ENCODE data around the gene TMEM235. TPM values are rescaled to one million over a fixed set of nuclear protein-coding genes. Genes with fewer than 3 reads are reported as not detected.

Gene TMEM235
- polyA plus RNA-seq, 2 donors: not detected

DNA sequence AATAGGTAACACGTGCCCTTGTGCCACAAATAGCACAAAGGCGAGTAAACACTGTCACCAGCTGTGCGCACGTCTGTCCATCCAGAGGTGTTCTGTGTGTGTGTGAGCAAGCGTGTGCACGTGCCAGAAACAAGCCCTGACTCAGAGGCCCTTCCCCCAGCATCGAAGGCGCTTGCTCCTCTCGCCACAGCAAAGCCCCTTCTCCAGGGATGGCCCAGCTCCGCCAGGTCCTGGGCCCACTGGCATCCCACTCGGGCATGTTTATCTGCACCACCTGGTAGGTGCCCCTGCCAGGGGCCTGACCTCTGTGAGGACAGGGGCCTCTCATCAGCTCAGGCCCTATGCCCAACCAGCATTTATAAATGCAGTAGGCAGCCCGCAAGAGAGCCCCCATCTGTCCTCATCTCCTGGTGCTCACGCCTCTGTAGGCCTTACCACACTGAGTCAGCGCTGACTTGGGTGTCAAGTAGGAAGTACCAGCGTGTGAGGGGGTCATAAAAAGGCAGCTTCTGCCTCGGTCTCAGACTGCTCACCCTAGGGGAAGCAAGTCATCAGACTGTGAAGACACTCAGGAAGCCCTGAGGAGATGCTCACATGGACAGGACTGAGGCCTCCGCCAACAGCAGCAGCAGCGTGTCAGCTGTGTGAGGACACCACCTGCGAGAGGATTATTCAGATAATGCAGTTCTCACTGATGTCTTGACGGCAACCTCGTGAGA lies 10.8 kb downstream of the TMEM235 start:
- H3K27ac ChIP-seq (ENCODE audit: low read depth in 2 of 2, low read length in 1 of 2): no peak overlapping the region
- no peaks in the 10 kb centered on the region for H3K36me3 ChIP-seq (ENCODE audit: control insufficient read depth in 2 of 2, insufficient read depth in 2 of 2, low read length in 1 of 2)
- WGBS, 2 donors: 75 to 77% methylated on average over 21 of the region's 21 CpGs

DNA sequence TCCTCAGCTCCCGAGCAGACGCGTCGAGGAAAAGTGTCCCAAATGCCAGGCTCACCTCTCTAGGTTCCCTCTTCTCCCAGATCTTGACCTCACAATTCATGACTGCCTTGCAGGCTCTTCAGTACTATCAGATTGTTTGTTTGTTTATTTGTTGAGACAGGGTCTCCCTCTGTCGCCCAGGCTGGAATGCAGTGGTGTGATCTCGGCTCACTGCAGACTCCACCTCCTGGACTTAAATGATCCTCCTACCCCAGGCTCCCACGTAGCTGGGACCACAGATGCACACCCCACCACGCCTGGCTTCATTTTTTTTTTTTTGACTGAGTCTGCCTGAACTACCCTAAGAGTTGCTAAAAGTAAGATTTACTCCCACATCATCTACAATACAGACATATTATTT lies 15.9 kb downstream of the TMEM235 start:
- H3K36me3 ChIP-seq (ENCODE audit: control insufficient read depth in 2 of 2, insufficient read depth in 2 of 2, low read length in 1 of 2): no peaks in the 10 kb centered on the region
- H3K27ac ChIP-seq (ENCODE audit: low read depth in 2 of 2, low read length in 1 of 2): no peak overlapping the region
- no peaks in the 10 kb centered on the region for H3K27me3 ChIP-seq (ENCODE audit: control insufficient read depth in 1 of 2, insufficient read depth in 2 of 2, low read length in 2 of 2)
- H3K4me1 ChIP-seq (ENCODE audit: control insufficient read depth in 2 of 2, insufficient read depth in 2 of 2, low read length in 1 of 2): peaks cover 2 to 14% of the 10 kb centered on the region in 2 donors
- 78 to 83% methylated on average over 8 of the region's 8 CpGs for WGBS, 2 donors
- no peak overlapping the region for H3K4me3 ChIP-seq (ENCODE audit: low read depth in 1 of 2, low read length in 2 of 2)
- no peaks in the 10 kb centered on the region for H3K9me3 ChIP-seq (ENCODE audit: control insufficient read depth in 2 of 2, insufficient read depth in 1 of 2, low read depth in 1 of 2, low read length in 1 of 2)

More for the DNA sequence above, 10.8 kb downstream of the TMEM235 start:
- H3K9me3 ChIP-seq (ENCODE audit: control insufficient read depth in 2 of 2, insufficient read depth in 1 of 2, low read depth in 1 of 2, low read length in 1 of 2): peaks cover 0 to 3% of the 10 kb centered on the region in 2 donors
- no peak overlapping the region for H3K4me3 ChIP-seq (ENCODE audit: low read depth in 1 of 2, low read length in 2 of 2)
- H3K4me1 ChIP-seq (ENCODE audit: control insufficient read depth in 2 of 2, insufficient read depth in 2 of 2, low read length in 1 of 2): no peaks in the 10 kb centered on the region
- H3K27me3 ChIP-seq (ENCODE audit: control insufficient read depth in 1 of 2, insufficient read depth in 2 of 2, low read length in 2 of 2): no peaks in the 10 kb centered on the region

DNA sequence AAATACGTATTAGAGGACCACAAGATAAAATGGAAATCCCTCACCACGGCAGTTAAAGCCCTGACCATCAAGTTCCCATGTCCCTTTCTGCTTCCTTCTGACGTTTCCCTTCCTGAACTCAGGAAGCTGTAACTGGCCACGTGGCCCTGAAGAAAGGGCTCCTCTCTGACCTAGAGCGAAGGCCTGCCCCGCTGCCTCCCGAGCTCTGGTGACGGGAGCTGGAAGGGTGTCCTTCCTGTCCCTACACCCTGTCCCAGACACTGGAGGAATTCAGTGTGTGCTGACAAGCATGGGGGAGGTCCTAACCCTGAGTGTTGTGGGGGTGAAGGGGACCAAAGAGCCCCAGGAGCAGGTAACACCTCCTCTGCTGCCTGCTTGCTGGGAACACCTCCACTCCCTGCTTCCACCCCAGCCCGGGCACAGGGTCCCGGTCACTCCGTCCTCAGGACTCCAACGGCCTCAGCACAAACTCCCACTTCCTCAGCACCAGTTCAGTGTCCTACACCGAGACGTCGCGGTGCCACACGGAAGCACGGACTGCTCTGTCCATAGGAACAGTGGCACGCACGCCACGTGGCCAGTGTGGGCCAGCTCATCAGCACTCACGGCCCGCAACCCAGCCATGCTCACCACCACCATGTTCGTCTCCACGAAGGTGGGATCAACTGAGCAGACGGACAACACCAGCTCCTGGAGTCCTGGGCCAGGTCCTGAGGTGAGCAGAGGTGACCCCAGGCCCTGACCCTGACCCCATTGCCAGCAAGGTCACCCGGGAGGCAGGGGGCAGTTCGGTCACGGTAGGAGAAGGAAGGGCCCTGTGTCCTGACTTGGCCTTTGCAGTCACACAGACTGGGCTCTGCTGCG lies 16.9 kb downstream of the TMEM235 start:
- Histone ChIP-seq H3K4me3 (ENCODE audit: low read depth in 1 of 2, low read length in 2 of 2) (no peak overlapping the region), H3K27me3 (ENCODE audit: control insufficient read depth in 1 of 2, insufficient read depth in 2 of 2, low read length in 2 of 2) (no peaks in the 10 kb centered on the region), H3K9me3 (ENCODE audit: control insufficient read depth in 2 of 2, insufficient read depth in 1 of 2, low read depth in 1 of 2, low read length in 1 of 2) (no peaks in the 10 kb centered on the region), H3K27ac (ENCODE audit: low read depth in 2 of 2, low read length in 1 of 2) (peak overlapping the region in 1 of 2 donors; percentile 2), H3K4me1 (ENCODE audit: control insufficient read depth in 2 of 2, insufficient read depth in 2 of 2, low read length in 1 of 2) (peaks cover 2 to 14% of the 10 kb centered on the region in 2 donors), H3K36me3 (ENCODE audit: control insufficient read depth in 2 of 2, insufficient read depth in 2 of 2, low read length in 1 of 2) (no peaks in the 10 kb centered on the region)
- 78 to 86% methylated on average over 30 of the region's 30 CpGs for WGBS, 2 donors

DNA sequence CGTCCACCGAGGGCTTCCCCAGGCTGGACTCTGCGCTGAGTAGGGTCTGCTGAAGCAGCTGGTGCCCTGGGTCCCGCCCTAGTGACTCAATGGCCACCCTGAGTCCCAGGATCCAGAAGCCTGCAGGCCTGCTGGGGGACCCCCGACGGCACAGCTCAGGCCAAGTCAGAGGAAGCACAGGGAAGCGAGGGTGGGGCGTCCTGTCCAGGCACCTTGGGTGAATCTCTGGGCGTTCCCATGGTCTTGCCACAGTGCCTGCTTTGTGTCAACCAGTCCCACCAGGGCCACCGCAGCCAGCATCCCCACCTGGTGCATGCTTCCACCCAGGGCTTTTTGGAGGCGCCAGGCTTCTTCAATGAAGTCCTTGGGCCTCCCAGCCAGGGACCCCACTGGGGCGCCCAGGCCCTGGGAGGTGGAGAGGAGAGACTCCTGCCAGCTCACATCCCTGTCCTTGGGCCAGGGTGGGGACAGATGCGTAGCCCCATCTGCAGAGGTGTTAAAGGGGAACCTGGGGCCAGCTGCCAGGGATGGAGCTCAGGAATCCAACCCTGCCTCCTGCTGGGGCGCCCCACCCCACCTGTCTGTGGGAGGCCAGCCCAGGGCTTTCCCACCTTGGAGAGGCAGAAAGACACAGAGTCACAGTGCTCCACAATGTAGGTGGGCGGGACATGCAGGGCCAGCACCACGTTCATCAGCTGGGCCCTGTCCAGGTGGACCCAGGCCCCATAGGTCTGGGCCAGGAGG lies 17.8 kb downstream of the TMEM235 start:
- Histone ChIP-seq H3K27ac (ENCODE audit: low read depth in 2 of 2, low read length in 1 of 2) (no peak overlapping the region), H3K9me3 (ENCODE audit: control insufficient read depth in 2 of 2, insufficient read depth in 1 of 2, low read depth in 1 of 2, low read length in 1 of 2) (no peaks in the 10 kb centered on the region)
- 82 to 83% methylated on average over 16 of the region's 16 CpGs for WGBS, 2 donors

GRCh38 chr17:78249818-78250806 lies 18.7 kb downstream of the TMEM235 start:
- Histone ChIP-seq H3K27ac (ENCODE audit: low read depth in 2 of 2, low read length in 1 of 2) (no peak overlapping the region), H3K9me3 (ENCODE audit: control insufficient read depth in 2 of 2, insufficient read depth in 1 of 2, low read depth in 1 of 2, low read length in 1 of 2) (no peaks in the 10 kb centered on the region), H3K4me1 (ENCODE audit: control insufficient read depth in 2 of 2, insufficient read depth in 2 of 2, low read length in 1 of 2) (peaks cover 2 to 16% of the 10 kb centered on the region in 2 donors), H3K27me3 (ENCODE audit: control insufficient read depth in 1 of 2, insufficient read depth in 2 of 2, low read length in 2 of 2) (no peaks in the 10 kb centered on the region), H3K36me3 (ENCODE audit: control insufficient read depth in 2 of 2, insufficient read depth in 2 of 2, low read length in 1 of 2) (no peaks in the 10 kb centered on the region), H3K4me3 (ENCODE audit: low read depth in 1 of 2, low read length in 2 of 2) (no peak overlapping the region)
- 71 to 74% methylated on average over 20 of the region's 20 CpGs for WGBS, 2 donors

More for the DNA sequence above, 17.8 kb downstream of the TMEM235 start:
- Histone ChIP-seq H3K36me3 (ENCODE audit: control insufficient read depth in 2 of 2, insufficient read depth in 2 of 2, low read length in 1 of 2) (no peaks in the 10 kb centered on the region), H3K4me1 (ENCODE audit: control insufficient read depth in 2 of 2, insufficient read depth in 2 of 2, low read length in 1 of 2) (peaks cover 2 to 16% of the 10 kb centered on the region in 2 donors), H3K27me3 (ENCODE audit: control insufficient read depth in 1 of 2, insufficient read depth in 2 of 2, low read length in 2 of 2) (no peaks in the 10 kb centered on the region), H3K4me3 (ENCODE audit: low read depth in 1 of 2, low read length in 2 of 2) (no peak overlapping the region)

DNA sequence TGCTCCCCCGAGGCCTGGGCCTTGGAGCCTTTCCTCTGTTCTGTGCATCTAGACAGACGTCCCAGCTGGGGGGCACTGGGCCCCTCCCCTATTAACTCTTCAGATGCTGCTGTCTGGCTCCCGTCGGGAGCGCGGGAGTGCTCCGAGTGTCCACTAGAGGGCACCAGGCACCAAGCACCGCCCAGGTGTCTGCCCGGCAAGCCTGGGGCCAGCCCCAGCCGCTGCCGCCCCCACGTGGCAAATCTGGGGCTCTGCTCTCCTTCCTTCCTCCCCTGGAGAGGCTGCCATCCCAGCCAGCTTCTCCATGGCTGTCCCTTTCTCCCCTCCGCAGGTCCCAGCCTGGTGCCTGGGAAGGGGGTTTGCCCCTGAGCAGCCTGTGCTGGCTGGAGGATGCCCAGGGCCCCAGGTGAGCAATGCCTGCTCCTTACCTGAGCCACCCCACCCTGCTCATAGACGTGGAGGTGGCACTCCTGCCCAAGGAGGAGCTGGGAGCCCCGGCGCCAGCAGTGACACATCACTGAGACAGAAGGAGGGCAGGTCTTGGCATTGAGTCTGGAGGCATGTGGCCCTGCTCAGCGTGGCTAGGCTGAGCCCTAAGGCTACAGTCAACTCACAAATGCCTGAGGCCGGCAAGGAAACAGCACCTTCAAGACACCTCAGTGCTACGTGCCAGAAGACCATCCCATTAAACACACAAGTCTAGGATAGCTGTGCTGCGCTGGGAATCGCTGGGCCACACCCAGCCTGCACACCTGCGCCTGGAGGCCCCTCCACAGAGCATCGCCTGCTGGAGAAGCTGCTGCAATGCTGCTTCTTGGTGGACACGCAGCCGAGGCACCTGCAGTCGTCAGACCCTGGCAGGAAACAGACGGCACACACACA lies 19.7 kb downstream of the TMEM235 start:
- Histone ChIP-seq H3K9me3 (ENCODE audit: control insufficient read depth in 2 of 2, insufficient read depth in 1 of 2, low read depth in 1 of 2, low read length in 1 of 2) (no peaks in the 10 kb centered on the region), H3K4me3 (ENCODE audit: low read depth in 1 of 2, low read length in 2 of 2) (no peak overlapping the region), H3K27ac (ENCODE audit: low read depth in 2 of 2, low read length in 1 of 2) (no peak overlapping the region), H3K27me3 (ENCODE audit: control insufficient read depth in 1 of 2, insufficient read depth in 2 of 2, low read length in 2 of 2) (no peaks in the 10 kb centered on the region), H3K4me1 (ENCODE audit: control insufficient read depth in 2 of 2, insufficient read depth in 2 of 2, low read length in 1 of 2) (peaks cover 2 to 16% of the 10 kb centered on the region in 2 donors), H3K36me3 (ENCODE audit: control insufficient read depth in 2 of 2, insufficient read depth in 2 of 2, low read length in 1 of 2) (no peaks in the 10 kb centered on the region)
- WGBS, 2 donors: 10 to 18% methylated on average over 27 of the region's 27 CpGs

DNA sequence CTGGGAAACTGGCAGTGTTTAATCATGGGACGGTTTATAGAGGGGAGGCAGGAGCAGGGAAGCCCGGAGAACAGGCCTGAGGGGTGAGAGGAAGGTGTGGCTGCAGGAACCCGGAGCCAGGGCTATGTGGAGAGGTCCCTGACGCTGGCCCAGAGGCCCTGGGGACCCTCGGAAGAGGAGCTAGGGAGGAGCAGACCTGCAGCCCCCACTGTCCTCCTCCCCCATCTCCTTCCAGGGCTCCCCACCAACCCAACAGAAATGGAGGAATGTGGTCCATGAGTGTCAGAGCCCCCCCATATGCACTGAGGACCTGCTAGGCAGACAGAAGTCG lies 20.3 kb downstream of the TMEM235 start:
- no peak overlapping the region for H3K4me3 ChIP-seq (ENCODE audit: low read depth in 1 of 2, low read length in 2 of 2)
- peaks cover 2 to 16% of the 10 kb centered on the region in 2 donors for H3K4me1 ChIP-seq (ENCODE audit: control insufficient read depth in 2 of 2, insufficient read depth in 2 of 2, low read length in 1 of 2)
- H3K27me3 ChIP-seq (ENCODE audit: control insufficient read depth in 1 of 2, insufficient read depth in 2 of 2, low read length in 2 of 2): no peaks in the 10 kb centered on the region
- H3K36me3 ChIP-seq (ENCODE audit: control insufficient read depth in 2 of 2, insufficient read depth in 2 of 2, low read length in 1 of 2): no peaks in the 10 kb centered on the region
- no peak overlapping the region for H3K27ac ChIP-seq (ENCODE audit: low read depth in 2 of 2, low read length in 1 of 2)
- 51 to 59% methylated on average over 6 of the region's 6 CpGs for WGBS, 2 donors
- H3K9me3 ChIP-seq (ENCODE audit: control insufficient read depth in 2 of 2, insufficient read depth in 1 of 2, low read depth in 1 of 2, low read length in 1 of 2): no peaks in the 10 kb centered on the region

DNA sequence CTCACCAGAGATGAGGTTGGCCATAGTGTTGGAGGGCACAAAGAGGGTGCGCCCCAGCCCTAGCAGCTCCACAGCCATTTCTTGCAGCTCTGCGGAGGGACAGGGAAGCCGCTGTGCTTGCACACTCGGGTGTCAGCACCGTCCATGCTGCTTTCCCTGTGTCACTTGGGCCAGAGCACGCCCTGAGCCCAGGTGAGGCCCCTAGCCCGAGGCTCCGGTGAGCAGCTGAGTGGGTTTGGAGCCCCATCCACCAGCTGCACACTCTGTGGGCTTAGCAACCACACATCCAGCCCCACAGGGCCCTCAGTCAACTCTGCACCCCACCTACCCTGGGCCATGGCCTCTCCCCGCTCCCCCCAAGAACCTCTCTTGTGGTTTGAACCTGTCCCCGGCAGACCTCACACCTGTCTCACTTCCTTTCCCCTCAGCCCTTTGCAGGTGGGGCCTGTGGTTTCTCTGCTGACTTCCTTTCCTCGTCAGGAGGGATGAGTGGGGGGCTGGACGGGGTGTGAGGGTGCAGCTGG lies 20.7 kb downstream of the TMEM235 start:
- Histone ChIP-seq H3K27ac (ENCODE audit: low read depth in 2 of 2, low read length in 1 of 2) (no peak overlapping the region), H3K4me1 (ENCODE audit: control insufficient read depth in 2 of 2, insufficient read depth in 2 of 2, low read length in 1 of 2) (peaks cover 2 to 16% of the 10 kb centered on the region in 2 donors)
- WGBS, 2 donors: 69 to 72% methylated on average over 12 of the region's 12 CpGs

More for the DNA sequence above, 20.7 kb downstream of the TMEM235 start:
- H3K36me3 ChIP-seq (ENCODE audit: control insufficient read depth in 2 of 2, insufficient read depth in 2 of 2, low read length in 1 of 2): no peaks in the 10 kb centered on the region
- no peak overlapping the region for H3K4me3 ChIP-seq (ENCODE audit: low read depth in 1 of 2, low read length in 2 of 2)
- H3K27me3 ChIP-seq (ENCODE audit: control insufficient read depth in 1 of 2, insufficient read depth in 2 of 2, low read length in 2 of 2): no peaks in the 10 kb centered on the region
- H3K9me3 ChIP-seq (ENCODE audit: control insufficient read depth in 2 of 2, insufficient read depth in 1 of 2, low read depth in 1 of 2, low read length in 1 of 2): no peaks in the 10 kb centered on the region

Data from esophagus (tissue), 2 donors.